Retinal pigment epithelial cell (primary cell): Measurements from ENCODE around the gene CHRNA1.
"Not testable (repeated sequence)": the region's sequence is repeated elsewhere in the genome, so short reads cannot be mapped to it uniquely, and the experiment has no call there.

ENCODE experiments used
- DNase-seq: peaks from one replicate; pipeline ENCODE4 v3.0.0-alpha.2; 2010; ENCODE audit warnings: low read depth
- H3K4me3 ChIP-seq: 2 replicates; pipeline ENCODE4 v1.5.1; 2011; ENCODE audit warnings: mild to moderate bottlenecking, low read length, control low read depth, moderate library complexity
- CTCF ChIP-seq: conservative IDR thresholded peaks from 2 replicates; pipeline ENCODE4 v1.5.1; 2011; ENCODE audit warnings: low read depth, low read length, control low read depth, inconsistent platforms

The CHRNA1 gene

GRCh38 chr2:174719016-174719415, 45.3 kb downstream of the CHRNA1 start:
- DNase-seq = no peak
- no peak overlapping the region for H3K4me3 ChIP-seq
- TF ChIP-seq CTCF = no peak

GRCh38 chr2:174718591-174718990, 45.7 kb downstream of the CHRNA1 start:
- TF ChIP-seq CTCF = no peak
- H3K4me3 ChIP-seq = no peak overlapping the region

GRCh38 chr2:174717916-174718315, 46.4 kb downstream of the CHRNA1 start:
- DNase-seq = no peak
- no peak for TF ChIP-seq CTCF
- H3K4me3 ChIP-seq = no peak overlapping the region

More at GRCh38 chr2:174718591-174718990, 45.7 kb downstream of the CHRNA1 start:
- no peak for DNase-seq

GRCh38 chr2:174717273-174717672, 47.0 kb downstream of the CHRNA1 start:
- no peak for TF ChIP-seq CTCF
- no peak overlapping the region for H3K4me3 ChIP-seq
- DNase-seq = no peak

- no peak overlapping the region for H3K4me3 ChIP-seq
- TF ChIP-seq CTCF = no peak
- DNase-seq = no peak
Measured at GRCh38 chr2:174716785-174717184, 47.5 kb downstream of the CHRNA1 start.

GRCh38 chr2:174713686-174714085, 50.6 kb downstream of the CHRNA1 start:
- no peak for TF ChIP-seq CTCF
- H3K4me3 ChIP-seq = no peak overlapping the region
- no peak for DNase-seq

GRCh38 chr2:174711206-174711605, 53.1 kb downstream of the CHRNA1 start:
- H3K4me3 ChIP-seq = no peak overlapping the region
- no peak for DNase-seq
- TF ChIP-seq CTCF = no peak

GRCh38 chr2:174709416-174710004, 54.8 kb downstream of the CHRNA1 start:
- DNase-seq, H3K4me3 ChIP-seq: not testable (repeated sequence)
